IMR-90 (cell line): ENCODE data around the gene SDK1. TPM values are rescaled to one million over a fixed set of nuclear protein-coding genes. Genes with fewer than 3 reads are reported as not detected.

Experiments
- ATAC-seq: fragments of 200-7000 bp; cut with Tn5 transposase; 2 replicates; pipeline ENCODE4 v1.9.1; 2020; ENCODE audit warnings: low read depth, mild to moderate bottlenecking, moderate library complexity
- BruUV-seq: library from RNA; stranded (reverse); fragments of 400-500 nt; replicated peaks from 2 replicates; lab custom pipeline; 2021; lab: Mats Ljungman, UMichigan
- CTCF ChIA-PET: fragments of 300-600 bp; formaldehyde crosslinking; extraction: SDS; loops from one replicate; lab custom pipeline; 2021; ENCODE audit warnings: antibody characterized with exemption; lab: Yijun Ruan, JAX
- POLR2A ChIA-PET: fragments of 300-600 bp; sonication (Branson Sonifier 250); formaldehyde crosslinking; loops from one replicate; lab custom pipeline; 2022; ENCODE audit warnings: antibody characterized with exemption; ENCODE audit not compliant: unreplicated experiment; lab: Charles Lee
- DNase-seq: peaks from one replicate; pipeline ENCODE4 v3.0.0; 2013
- H2AFZ ChIP-seq: replicated peaks from 2 replicates; pipeline ENCODE3; 2013; ENCODE audit warnings: low read length, mild to moderate bottlenecking; ENCODE audit not compliant: poor library complexity
- H2AK5ac ChIP-seq: 2 replicates; pipeline ENCODE4 v1.6.1; 2013; ENCODE audit warnings: low read depth, low read length, inconsistent platforms
- H2AK9ac ChIP-seq: replicated peaks from 2 replicates; pipeline ENCODE3; 2013; ENCODE audit warnings: mild to moderate bottlenecking, low read depth, low read length, moderate library complexity; ENCODE audit not compliant: poor library complexity
- H2BK120ac ChIP-seq: 2 replicates; pipeline ENCODE4 v1.6.1; 2013; ENCODE audit warnings: low read depth, low read length, inconsistent platforms
- H2BK15ac ChIP-seq: 3 replicates; pipeline ENCODE4 v1.6.1; 2013; ENCODE audit warnings: low read depth, low read length, inconsistent platforms
- H2BK20ac ChIP-seq: 2 replicates; pipeline ENCODE4 v1.6.1; 2013; ENCODE audit warnings: low read depth, mild to moderate bottlenecking, inconsistent platforms, low read length, moderate library complexity
- H2BK5ac ChIP-seq: 2 replicates; pipeline ENCODE4 v1.6.1; 2013; ENCODE audit warnings: mild to moderate bottlenecking, low read depth, low read length, inconsistent platforms; ENCODE audit not compliant: poor library complexity, severe bottlenecking
- H3K14ac ChIP-seq: replicated peaks from 2 replicates; pipeline ENCODE4 v1.6.1; 2013; ENCODE audit warnings: low read depth, low read length, inconsistent platforms
- H3K18ac ChIP-seq: 2 replicates; pipeline ENCODE4 v1.6.1; 2013; ENCODE audit warnings: low read depth, low read length, control low read depth
- H3K23ac ChIP-seq: 2 replicates; pipeline ENCODE4 v1.6.1; 2013; ENCODE audit warnings: low read depth, low read length, inconsistent platforms
- H3K27ac ChIP-seq: 2 replicates; pipeline ENCODE4 v1.5.1; 2013; ENCODE audit warnings: mild to moderate bottlenecking, control low read depth, low read length; ENCODE audit not compliant: insufficient read depth
- H3K27me3 ChIP-seq: 2 replicates; pipeline ENCODE4 v1.6.1; 2013; ENCODE audit warnings: low read length; ENCODE audit not compliant: control insufficient read depth, insufficient read depth
- H3K36me3 ChIP-seq: 2 replicates; pipeline ENCODE4 v1.6.1; 2013; ENCODE audit warnings: low read length, mixed read lengths; ENCODE audit not compliant: control insufficient read depth, insufficient read depth
- H3K4ac ChIP-seq: 2 replicates; pipeline ENCODE4 v1.6.1; 2013; ENCODE audit warnings: low read depth, low read length, inconsistent platforms
- H3K4me1 ChIP-seq: 2 replicates; pipeline ENCODE4 v1.6.1; 2013; ENCODE audit warnings: low read length, mixed read lengths; ENCODE audit not compliant: control insufficient read depth, insufficient read depth
- H3K4me2 ChIP-seq: 2 replicates; pipeline ENCODE4 v1.6.1; 2013; ENCODE audit warnings: low read depth, mild to moderate bottlenecking, control low read depth, low read length, moderate library complexity
- H3K4me3 ChIP-seq: 2 replicates; pipeline ENCODE4 v1.5.1; 2013; ENCODE audit warnings: low read depth, mild to moderate bottlenecking, control low read depth, low read length, moderate library complexity; ENCODE audit not compliant: insufficient read depth
- H3K56ac ChIP-seq: 2 replicates; pipeline ENCODE4 v1.6.1; 2013; ENCODE audit warnings: low read length, inconsistent platforms; ENCODE audit not compliant: insufficient read depth; ENCODE audit errors: extremely low read depth
- H3K79me1 ChIP-seq, 2 experiments: 2 replicates each; pipeline ENCODE4 v1.6.1; 2013; ENCODE audit warnings: low read length in 2 of 2, inconsistent platforms in 1 of 2, low read depth in 1 of 2
- H3K9ac ChIP-seq: 2 replicates; pipeline ENCODE4 v1.6.1; 2013; ENCODE audit warnings: low read depth, low read length, control low read depth
- H3K9me1 ChIP-seq: 2 replicates; pipeline ENCODE4 v1.6.1; 2013; ENCODE audit warnings: low read length, inconsistent platforms; ENCODE audit not compliant: insufficient read depth
- H3K9me3 ChIP-seq: 2 replicates; pipeline ENCODE4 v1.6.1; 2013; ENCODE audit warnings: low read length; ENCODE audit not compliant: control insufficient read depth, insufficient read depth
- H4K20me1 ChIP-seq: 2 replicates; pipeline ENCODE4 v1.6.1; 2013; ENCODE audit warnings: low read length, inconsistent platforms; ENCODE audit not compliant: insufficient read depth
- H4K5ac ChIP-seq: 2 replicates; pipeline ENCODE4 v1.6.1; 2013; ENCODE audit warnings: mild to moderate bottlenecking, low read depth, low read length, control low read depth
- H4K8ac ChIP-seq, 2 experiments: 2 replicates each; pipeline ENCODE4 v1.6.1; 2013; ENCODE audit warnings: low read depth in 2 of 2, low read length in 2 of 2, control low read depth in 1 of 2, inconsistent platforms in 1 of 2
- H4K91ac ChIP-seq: 2 replicates; pipeline ENCODE4 v1.6.1; 2013; ENCODE audit warnings: low read depth, low read length, inconsistent platforms; ENCODE audit not compliant: insufficient read depth
- CHD1 ChIP-seq: IDR thresholded peaks from 2 replicates; pipeline ENCODE4 v1.6.1; 2012; ENCODE audit warnings: low read depth, low read length, improper control_type of control experiment
- MAFK ChIP-seq: IDR thresholded peaks from 2 replicates; pipeline ENCODE4 v1.6.1; 2012; ENCODE audit warnings: low read depth, low read length, improper control_type of control experiment
- MAZ ChIP-seq: IDR thresholded peaks from 2 replicates; pipeline ENCODE4 v1.6.1; 2012; ENCODE audit warnings: low read depth, mild to moderate bottlenecking, low read length, improper control_type of control experiment, moderate library complexity, borderline replicate concordance
- RCOR1 ChIP-seq: IDR thresholded peaks from 2 replicates; pipeline ENCODE4 v1.6.1; 2012; ENCODE audit warnings: mild to moderate bottlenecking, low read length, improper control_type of control experiment; ENCODE audit not compliant: insufficient replicate concordance
- RFX5 ChIP-seq: IDR thresholded peaks from 2 replicates; pipeline ENCODE4 v1.8.0; 2012; ENCODE audit warnings: low read depth, mild to moderate bottlenecking, low read length, moderate library complexity
- WGBS, 2 experiments: methylation state at CpG; one replicate each; pipeline versions ENCODE4 v1.1.5 to v1.1.7; 2013; ENCODE audit warnings: missing lambda C conversion rate in 2 of 2; ENCODE audit not compliant: insufficient read length in 1 of 2; ENCODE audit errors: extremely low coverage in 2 of 2; 5-methylcytosine and 5-hydroxymethylcytosine counted together
- dilution Hi-C: fragments of 300-500 bp; cut with HindIII; formaldehyde crosslinking; loops from one replicate; pipeline ENCODE4 v1.14.3; 2018; ENCODE audit warnings: low sequenced_read_pairs; ENCODE audit not compliant: unreplicated experiment
- in situ Hi-C: fragments of 300-500 bp; cut with MboI; formaldehyde crosslinking; loops from 3 replicates; pipeline ENCODE4 v1.14.3; 2019; ENCODE audit warnings: low sequenced_read_pairs, inconsistent platforms, mixed read lengths
- intact Hi-C: fragments of 100-400 bp; cut with micrococcal nuclease; formaldehyde crosslinking; loops from 2 replicates; pipeline ENCODE4 v1.10.0; 2022
- polyA plus RNA-seq, 3 experiments: library from polyadenylated mRNA; depleted of rRNA; stranded (reverse); fragments of >200 nt; gene quantifications; 2 replicates each; pipeline ENCODE4 v1.2.3, GENCODE V29; 2012; ENCODE audit warnings: low replicate concordance in 1 of 3
- total RNA-seq: library from RNA; depleted of rRNA; stranded (reverse); fragments of >200 nt; gene quantifications from 2 replicates; pipeline ENCODE4 v1.2.3, GENCODE V29; 2012
- TF ChIP-seq, protein P1 (sequence below): fragments of 150-350 bp; IDR thresholded peaks from 2 replicates; pipeline ENCODE4 v1.6.1; 2016; ENCODE audit warnings: low read depth, mild to moderate bottlenecking, low read length, moderate library complexity, borderline replicate concordance
- TF ChIP-seq, protein P2 (sequence below): conservative IDR thresholded peaks from 2 replicates; pipeline ENCODE4 v1.5.1; 2012; ENCODE audit warnings: mild to moderate bottlenecking, low read depth, low read length, improper control_type of control experiment

The SDK1 gene
- total and polyA plus RNA-seq, 2 of the 4 experiments (the other 2 are of a cell fraction) = 1.5 to 1.6 TPM

DNA sequence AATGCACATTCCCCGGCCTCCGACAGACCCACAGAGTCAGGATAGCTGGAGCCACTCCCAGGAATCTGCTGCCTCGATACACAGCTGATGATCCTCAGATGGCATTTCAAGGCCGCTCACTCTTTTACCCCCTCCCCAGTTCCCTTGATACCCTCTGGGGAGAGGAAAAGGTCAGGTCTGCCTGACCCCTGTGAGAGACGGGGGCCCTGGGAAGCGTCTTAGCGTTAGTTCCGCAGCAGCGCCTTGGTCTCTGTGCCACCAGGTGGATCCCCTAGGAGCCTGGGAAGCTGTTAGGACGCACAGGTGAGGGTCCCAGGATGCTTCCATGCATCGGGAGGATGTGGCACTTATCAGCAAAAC lies 960.5 kb downstream of the SDK1 start:
- H2BK15ac ChIP-seq = no peak overlapping the region
- CTCF ChIA-PET = no interaction called here
- no TSS peak for BruUV-seq
- no peak overlapping the region for H3K4me3 ChIP-seq
- no peak overlapping the region for H3K4ac ChIP-seq
- H2BK5ac ChIP-seq = no peak overlapping the region
- no peak overlapping the region for H4K8ac ChIP-seq
- no peak overlapping the region for H2BK120ac ChIP-seq
- ATAC-seq = no peak
- intact Hi-C loops = no loop called here
- no peak overlapping the region; the same call in 1 of the 2 replicates for H3K4me2 ChIP-seq
- POLR2A ChIA-PET = no interaction called here
- no peak overlapping the region for H4K91ac ChIP-seq
- H3K27ac ChIP-seq = peak overlapping the region; percentile 57; the same call in 1 of the 2 replicates
- no peak overlapping the region; the same call in 1 of the 2 replicates for H3K18ac ChIP-seq
- TF ChIP-seq, protein P1, sequence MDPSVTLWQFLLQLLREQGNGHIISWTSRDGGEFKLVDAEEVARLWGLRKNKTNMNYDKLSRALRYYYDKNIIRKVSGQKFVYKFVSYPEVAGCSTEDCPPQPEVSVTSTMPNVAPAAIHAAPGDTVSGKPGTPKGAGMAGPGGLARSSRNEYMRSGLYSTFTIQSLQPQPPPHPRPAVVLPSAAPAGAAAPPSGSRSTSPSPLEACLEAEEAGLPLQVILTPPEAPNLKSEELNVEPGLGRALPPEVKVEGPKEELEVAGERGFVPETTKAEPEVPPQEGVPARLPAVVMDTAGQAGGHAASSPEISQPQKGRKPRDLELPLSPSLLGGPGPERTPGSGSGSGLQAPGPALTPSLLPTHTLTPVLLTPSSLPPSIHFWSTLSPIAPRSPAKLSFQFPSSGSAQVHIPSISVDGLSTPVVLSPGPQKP = no peak
- TF ChIP-seq, protein P2, sequence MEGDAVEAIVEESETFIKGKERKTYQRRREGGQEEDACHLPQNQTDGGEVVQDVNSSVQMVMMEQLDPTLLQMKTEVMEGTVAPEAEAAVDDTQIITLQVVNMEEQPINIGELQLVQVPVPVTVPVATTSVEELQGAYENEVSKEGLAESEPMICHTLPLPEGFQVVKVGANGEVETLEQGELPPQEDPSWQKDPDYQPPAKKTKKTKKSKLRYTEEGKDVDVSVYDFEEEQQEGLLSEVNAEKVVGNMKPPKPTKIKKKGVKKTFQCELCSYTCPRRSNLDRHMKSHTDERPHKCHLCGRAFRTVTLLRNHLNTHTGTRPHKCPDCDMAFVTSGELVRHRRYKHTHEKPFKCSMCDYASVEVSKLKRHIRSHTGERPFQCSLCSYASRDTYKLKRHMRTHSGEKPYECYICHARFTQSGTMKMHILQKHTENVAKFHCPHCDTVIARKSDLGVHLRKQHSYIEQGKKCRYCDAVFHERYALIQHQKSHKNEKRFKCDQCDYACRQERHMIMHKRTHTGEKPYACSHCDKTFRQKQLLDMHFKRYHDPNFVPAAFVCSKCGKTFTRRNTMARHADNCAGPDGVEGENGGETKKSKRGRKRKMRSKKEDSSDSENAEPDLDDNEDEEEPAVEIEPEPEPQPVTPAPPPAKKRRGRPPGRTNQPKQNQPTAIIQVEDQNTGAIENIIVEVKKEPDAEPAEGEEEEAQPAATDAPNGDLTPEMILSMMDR = no peak
- TF ChIP-seq MAZ (no peak), RFX5 (no peak), CHD1 (no peak), MAFK (no peak), RCOR1 (no peak)
- H3K56ac ChIP-seq = no peak overlapping the region
- no peak overlapping the region for H2AK5ac ChIP-seq
- WGBS, 2 experiments = no CpG with 5 or more reads among the region's 11 CpGs
- no peak for DNase-seq
- no peak overlapping the region for H2AK9ac ChIP-seq
- H2BK20ac ChIP-seq = no peak overlapping the region
- H3K9me3 ChIP-seq = peaks cover 14% of the 10 kb centered on the region
- in situ Hi-C loops = no loop called here
- H3K9ac ChIP-seq = no peak overlapping the region
- no peak overlapping the region for H3K14ac ChIP-seq
- H3K9me1 ChIP-seq = no peaks in the 10 kb centered on the region
- no peak overlapping the region for H3K23ac ChIP-seq
- no peaks in the 10 kb centered on the region for H3K27me3 ChIP-seq
- no peaks in the 10 kb centered on the region for H3K36me3 ChIP-seq
- H3K79me1 ChIP-seq = no peaks in the 10 kb centered on the region
- no peaks in the 10 kb centered on the region for H4K20me1 ChIP-seq
- no peaks in the 10 kb centered on the region; the same call in 1 of the 2 replicates for H3K4me1 ChIP-seq
- H4K5ac ChIP-seq = no peak overlapping the region; the same call in 1 of the 2 replicates
- dilution Hi-C loops = no loop called here
- no peak overlapping the region for H2AFZ ChIP-seq
